DMS79 treated with DMSO at 0.1 percent for 48 hours (cell line): Measurements from ENCODE around the gene PBX4.
"Not testable (repeated sequence)": the region's sequence is repeated elsewhere in the genome, so short reads cannot be mapped to it uniquely, and the experiment has no call there.

ENCODE experiments used
- DNase-seq: peaks from one replicate; lab custom pipeline; 2025; lab: John Stamatoyannopoulos, UW

Gene PBX4, protein sequence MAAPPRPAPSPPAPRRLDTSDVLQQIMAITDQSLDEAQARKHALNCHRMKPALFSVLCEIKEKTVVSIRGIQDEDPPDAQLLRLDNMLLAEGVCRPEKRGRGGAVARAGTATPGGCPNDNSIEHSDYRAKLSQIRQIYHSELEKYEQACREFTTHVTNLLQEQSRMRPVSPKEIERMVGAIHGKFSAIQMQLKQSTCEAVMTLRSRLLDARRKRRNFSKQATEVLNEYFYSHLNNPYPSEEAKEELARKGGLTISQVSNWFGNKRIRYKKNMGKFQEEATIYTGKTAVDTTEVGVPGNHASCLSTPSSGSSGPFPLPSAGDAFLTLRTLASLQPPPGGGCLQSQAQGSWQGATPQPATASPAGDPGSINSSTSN

DNA sequence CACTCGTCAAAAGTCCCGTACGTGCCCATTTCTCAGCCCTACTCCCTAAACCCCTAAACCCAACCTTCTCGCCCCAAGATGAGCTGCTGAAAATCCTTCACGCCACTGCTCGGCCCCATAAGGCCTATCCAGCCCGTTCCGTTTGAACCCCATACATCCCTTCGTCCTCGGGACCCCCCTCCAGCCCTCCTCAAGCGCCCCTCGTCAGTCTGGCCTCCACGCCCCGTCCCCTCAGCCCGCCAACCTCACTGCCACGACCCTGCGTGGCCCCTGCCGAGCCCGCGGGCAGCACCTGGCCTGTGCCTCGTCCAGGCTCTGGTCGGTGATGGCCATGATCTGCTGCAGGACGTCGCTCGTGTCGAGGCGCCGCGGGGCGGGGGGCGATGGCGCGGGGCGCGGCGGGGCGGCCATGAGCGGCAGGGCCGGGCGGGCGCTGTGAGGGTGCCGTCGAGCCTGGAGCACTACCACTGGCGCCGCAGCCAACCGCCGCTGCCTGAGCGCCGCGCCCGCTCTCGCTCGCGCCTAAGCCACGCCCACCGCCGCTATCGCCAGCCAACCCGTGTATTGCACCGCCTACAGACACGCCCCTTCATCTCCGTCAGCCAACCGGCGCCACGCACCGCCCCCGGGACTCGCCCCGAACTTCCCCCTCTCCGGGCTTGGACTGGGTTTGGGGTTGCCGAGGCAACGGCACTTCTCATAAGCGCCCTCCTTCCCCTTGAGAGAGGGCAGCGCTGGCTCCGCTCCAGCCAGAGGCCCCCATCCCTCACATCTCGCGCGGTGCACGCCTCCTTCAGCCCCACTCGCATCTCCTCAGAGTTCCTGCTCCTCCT is at the start of gene PBX4:
Gene PBX4, minus strand, starts transcription at position 469 of the 833 bp plus-strand sequence. Its CDS starts 58 bp downstream, at position 411.
- peak; percentile 99 for DNase-seq

DNA sequence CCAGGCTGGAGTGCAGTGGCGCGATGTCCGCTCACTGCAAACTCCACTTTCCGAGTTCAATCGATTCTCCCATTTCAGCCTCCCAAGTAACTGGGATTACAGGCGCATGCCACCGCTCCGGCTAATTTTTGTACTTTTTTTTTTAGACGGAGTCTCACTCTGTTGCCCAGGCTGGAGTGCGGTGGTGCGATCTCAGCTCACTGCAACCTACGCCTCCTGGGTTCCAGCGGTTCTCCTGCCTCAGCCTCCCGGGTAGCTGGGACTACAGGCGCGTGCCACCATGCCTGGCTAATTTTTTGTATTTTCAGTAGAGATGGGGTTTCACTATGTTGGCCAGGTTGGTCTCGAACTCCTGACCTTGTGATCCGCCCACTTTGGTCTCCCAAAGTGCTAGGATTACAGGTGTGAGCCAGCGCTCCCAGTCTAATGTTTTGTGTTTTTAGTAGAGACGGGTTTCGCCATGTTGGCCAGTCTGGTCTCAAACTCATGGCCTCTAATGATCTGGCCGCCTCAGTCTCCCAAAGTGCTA is 47.0 kb upstream of the PBX4 start:
- not testable (repeated sequence) for DNase-seq

DNA sequence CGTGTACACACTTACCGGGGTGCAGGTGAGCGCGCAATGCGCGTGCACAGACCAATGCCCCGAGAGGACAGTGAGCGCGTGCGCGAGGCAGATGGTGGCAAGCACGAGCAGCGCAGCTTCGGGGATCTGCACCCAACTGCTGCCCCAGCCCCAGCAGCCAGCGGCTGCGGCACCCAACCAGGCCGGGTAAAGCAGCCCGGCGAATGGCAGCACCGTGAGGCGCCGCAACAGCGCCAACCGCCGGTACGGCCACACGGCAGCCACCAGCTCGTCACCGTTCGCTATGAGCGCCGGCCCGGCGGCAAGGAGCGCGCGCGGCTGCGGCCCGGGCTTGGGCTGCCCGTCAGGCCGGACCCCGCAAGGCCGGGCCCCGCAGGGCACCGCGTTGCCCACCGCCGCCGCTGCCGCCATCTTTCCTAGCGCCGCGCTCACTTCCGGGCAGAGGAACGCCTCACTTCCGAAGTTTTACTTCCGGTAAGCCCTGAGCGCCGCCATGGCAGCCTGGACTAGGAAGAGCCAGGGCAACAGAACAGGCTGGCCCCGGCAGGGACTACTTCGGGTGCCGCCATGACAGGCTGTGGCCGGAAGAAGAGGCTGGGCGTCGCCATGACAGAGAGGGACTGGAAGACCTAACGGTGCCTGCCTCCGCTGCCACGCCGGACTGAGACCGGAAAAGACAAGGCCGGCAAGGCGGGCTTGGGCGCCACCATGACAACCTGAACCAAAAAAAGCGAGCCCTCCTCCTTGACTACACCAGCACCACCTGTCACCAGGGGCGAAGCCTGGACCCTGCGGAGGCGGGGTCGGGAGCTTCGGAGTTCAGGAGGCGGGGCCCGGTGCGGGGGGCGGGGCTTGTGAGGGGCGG is 45.0 kb upstream of the PBX4 start, which contains the start of gene ATP13A1:
Gene ATP13A1, minus strand, starts transcription at position 421 of the 865 bp plus-strand sequence. Its CDS starts 10 bp downstream, at position 411.
- DNase-seq: peak; percentile 98

DNA sequence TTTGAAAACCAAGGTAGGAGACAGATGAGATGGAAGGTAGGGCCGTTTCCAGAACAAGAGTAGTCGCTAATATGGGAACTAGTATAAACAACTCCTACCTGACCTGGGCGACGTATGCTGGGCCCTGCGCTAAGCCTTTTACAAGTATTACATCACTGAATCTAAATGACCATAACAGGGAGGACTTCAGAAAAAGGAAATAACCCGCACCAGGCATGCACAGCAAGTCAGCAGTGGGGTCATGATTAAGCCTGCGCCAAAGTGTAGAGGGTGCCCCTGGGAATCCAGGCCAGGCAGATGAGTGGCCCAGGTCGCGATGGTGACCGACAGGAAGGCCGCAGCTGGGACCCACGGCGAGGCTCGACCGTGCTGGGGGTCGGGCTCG is 44.4 kb upstream of the PBX4 start:
- no peak for DNase-seq

DNA sequence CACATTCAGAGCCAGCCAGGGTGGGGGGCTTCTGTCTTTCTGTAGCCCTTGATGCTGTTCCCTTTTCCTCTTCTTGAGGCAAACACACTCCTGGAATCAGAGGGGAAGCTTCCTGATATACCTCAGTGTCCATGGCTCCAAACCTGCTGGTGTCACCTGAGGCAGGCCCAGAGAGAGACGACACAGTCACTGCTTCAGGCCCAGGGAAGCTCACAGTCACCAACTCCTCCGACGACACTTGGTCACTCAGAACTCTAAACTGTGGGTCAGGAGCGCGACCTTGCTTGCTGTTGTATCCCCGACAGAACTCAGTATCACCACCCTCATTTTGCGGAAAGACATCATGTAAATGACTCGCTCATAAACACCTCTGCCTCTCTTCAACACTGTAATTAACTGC is 43.9 kb upstream of the PBX4 start:
- DNase-seq: no peak

DNA sequence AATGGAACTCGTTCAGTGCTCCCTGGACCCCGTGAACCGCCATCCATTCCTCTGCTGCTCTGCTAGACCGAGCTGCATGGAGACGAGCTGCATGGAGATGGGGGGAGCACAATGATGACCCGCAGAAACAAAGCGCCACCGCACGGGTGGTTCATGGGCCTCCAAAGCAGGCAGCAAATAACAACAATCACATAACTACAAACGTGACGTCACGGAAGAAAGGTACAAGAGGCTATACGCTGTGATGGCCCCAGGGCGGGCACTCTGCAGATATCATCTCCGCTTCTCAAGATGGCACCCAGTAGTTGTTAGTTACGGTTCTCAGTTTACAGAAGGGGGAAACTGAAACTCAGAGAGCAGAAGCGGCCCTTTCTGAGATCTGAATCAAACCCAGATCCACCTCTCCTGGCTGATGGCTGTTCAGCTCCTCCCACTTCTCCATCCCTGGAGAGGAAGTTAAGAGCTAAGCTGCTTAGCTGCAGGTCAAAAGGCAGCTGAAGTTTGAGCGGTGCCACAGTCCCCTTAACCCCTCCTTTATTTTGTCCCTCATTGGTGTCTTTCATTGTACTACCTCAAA is 43.3 kb upstream of the PBX4 start:
- no peak for DNase-seq

DNA sequence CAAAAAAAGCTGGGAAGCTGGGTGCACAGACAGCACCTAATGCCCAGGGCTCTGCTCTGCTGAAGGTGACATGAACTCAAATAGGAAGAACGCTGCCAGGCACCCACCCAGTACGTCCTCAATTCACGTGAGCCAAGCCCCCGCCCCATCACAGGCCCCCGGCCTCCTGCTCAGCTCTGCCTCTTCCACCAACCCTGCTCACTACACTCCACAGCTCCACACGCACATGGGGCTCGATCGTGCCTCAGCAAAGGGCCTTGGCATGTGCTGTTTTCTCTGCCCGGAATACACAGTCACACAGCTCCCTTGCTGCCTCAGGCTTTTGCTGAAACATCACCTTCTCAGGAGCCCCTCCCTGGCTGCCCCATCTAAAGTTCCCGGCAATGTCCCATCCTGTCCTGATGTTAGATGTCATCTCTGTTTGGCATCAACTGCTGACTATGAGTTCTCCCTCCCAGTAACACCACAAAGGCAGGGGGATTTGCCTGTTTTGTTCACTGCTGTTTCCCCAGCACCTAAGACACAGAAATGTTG is 42.7 kb upstream of the PBX4 start:
- no peak for DNase-seq

DNA sequence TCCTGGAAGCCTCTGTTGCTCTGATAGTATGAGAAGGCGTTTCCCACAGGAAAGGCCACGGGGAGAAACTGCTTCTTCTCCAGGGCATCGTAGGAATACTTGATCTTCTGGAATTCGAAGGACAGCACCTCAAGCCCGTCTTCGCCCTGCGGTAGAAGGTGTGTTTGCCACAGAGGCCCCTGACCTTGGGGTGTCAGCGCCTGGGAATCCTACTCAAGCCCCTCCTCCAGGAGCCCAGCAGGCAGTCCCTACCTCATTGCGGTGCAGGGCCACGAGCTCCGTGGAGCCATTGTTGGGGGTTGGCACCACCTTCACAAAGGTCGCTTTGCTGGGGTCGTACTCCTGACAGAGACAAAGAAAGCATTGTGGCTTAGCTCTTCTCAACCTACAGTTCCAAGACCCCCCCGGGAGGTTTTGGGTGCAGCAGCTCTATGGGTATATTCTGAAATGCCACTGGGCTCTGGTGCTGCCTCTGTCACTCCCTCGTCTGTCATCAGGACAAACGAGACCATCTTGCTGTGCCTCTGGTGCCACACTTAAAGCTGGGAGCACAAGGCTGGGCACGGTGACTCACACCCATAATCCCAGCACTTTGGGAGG is 41.3 kb upstream of the PBX4 start:
- no peak for DNase-seq

DNA sequence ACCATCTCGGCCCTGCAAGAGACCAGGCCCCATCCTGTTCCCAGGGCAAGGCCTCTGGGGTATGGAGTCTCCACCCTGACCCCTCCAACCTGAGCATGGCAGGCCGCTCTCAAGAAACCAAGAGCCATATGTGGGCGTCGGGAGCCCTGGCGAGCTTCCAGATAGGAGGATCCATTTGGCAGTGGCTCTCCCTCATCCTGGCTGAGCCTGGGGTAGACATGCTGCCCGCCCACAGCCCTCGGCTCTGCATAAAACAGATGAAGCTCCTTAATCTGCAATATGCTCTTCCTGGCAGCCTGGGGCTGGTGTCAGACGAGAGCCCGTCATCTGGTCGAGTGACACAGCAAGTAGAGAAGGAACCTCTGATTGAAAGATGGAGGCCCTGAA is 38.9 kb upstream of the PBX4 start:
- DNase-seq: no peak

DNA sequence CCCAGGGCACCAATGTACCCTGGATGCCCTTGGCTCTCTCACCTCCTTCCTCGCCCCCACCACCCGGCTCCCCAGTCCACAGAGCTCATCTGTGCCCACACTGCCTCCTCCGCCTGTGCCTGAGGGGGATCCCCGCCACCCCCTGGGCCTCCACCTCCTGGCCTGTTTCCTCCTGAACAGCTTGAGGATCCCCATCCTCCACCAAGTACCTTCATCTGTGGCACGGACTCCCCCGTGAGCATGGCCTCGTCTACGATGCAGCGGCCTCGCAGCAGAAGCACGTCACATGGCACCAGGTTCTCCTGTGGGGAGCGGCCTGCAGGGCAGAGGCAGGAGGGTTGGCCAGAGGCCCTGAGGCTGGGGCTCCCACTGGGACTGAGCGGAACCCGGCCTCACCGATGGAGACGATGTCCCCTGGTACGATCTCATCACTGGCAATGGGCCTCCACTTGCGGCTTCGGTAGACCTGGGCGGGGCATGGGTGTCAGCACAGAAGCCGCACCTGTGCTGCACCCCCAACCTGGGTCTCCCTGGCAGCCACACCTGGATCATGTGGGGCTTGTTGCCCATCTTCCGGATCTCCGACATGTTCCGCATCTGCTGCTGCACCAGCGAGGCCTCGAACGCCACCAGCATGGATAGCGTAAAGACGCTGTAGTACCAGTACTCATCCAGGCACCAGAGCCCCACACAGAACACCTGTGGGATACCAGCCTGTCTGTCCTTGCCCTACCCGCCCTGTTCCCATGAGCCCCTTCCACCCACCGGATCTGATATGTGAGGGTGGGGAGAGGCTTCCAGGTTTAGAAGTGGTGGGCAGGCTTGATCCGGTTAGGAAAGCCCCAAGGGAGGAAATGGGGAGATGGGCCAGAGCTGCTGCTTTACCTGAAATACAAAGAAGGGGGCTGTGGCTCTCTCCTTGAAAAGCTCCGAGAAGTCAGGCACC is 38.2 kb upstream of the PBX4 start:
- no peak for DNase-seq

DNA sequence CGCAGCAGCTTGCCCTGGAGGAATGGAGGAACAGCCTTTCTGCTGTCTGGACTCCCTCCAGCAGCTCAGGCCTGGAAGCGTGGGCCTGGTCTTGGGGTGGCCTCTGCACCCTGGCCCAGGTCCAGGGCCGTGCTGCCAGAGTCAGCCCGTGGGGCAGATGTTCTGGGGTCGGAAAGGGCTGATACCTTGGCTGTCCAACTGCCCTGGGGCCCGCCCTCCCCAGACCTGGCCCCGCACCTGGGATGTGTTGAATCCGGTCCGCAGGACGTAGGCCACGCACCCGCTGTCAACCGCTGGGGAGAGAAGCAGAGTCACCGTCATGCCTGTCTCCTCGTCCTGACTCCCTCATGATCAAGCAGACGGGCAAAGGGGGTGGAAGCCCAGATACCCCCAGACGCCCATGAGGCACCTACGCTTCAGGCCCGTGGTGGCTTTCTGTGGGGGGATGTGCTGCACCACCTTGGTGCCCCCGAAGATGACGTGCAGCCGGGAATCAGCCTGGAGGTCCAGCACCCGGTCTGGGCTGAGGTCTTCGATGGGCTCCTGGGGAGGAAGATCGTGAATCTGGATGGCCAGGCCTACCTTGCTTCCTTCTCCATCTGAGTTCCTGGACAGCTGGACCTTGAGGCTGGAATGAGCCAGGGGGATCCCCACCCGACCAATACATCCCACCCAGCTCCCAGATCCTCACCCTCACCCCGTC is 37.3 kb upstream of the PBX4 start:
- DNase-seq: no peak

DNA sequence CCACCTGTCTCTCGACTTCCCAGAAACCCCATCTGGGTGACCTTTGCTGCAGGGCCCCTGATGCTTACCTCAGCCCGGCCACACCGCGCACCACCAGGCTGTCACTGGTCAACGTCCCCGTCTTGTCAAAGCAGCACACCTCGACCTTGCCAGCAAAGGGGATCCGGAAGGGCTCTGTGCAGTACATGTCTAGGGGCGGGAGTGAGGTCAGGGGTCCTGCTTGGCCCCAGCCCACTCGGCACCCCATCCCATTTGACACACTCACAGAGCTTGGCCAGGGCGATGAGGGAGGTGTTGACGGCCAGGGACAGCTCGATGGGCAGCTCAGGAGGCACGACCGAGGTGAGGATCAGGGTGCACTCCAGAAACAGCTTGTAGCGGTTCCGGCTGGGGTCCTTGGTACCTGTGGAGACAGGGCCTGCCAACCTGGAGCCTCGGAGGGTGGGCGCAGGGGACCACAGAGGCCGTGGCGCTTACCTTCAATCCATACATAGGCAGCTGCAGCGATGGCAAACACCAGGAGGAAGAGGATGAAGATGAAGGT is 36.6 kb upstream of the PBX4 start:
- no peak for DNase-seq

DNA sequence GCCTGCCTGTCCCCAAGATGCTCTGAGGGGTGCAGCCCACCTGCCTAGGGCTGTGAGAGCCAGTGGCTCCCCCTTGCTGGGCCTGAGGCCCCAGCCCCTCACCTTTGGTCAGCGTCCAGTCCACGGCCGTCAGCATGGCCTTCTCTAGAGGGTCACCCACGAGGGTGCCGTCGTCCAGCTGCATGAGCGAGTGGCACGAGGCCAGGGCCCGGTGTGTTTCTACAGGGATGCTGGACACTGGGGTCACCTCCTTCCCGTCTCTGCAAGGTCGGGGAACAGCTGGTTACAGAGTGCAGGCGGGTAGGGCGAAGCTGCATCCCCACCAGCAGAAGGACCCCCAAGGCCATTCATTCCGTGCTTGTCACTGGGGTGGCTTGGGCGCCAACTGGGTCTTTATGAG is 36.0 kb upstream of the PBX4 start:
- DNase-seq: no peak

DNA sequence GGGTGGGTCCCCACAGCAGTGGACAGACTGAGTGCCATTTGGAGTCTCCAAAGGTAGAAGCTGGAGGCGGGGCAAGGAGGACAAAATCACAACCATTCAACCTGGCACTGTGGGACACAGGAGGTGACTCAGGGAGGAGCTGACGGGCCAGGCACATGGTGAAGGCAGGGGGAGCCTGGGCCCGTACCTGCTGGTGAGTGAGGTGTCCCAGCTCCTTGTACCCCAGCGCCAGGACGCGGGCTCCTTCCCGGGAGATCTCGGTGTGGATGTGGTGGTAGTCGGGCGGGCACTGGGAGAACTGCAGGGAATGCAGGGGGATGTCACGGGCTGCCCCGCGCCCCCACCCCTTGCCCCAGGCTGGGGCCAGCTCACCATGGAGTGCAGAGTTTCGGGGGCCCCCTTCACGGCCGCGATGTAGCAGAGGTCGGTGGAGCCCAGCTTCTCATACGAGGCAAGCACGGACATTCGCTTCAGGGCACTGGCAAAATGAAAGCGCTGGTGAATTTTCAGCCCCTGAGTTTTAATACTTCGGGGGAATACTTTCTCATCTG is 35.2 kb upstream of the PBX4 start:
- DNase-seq: no peak

DNA sequence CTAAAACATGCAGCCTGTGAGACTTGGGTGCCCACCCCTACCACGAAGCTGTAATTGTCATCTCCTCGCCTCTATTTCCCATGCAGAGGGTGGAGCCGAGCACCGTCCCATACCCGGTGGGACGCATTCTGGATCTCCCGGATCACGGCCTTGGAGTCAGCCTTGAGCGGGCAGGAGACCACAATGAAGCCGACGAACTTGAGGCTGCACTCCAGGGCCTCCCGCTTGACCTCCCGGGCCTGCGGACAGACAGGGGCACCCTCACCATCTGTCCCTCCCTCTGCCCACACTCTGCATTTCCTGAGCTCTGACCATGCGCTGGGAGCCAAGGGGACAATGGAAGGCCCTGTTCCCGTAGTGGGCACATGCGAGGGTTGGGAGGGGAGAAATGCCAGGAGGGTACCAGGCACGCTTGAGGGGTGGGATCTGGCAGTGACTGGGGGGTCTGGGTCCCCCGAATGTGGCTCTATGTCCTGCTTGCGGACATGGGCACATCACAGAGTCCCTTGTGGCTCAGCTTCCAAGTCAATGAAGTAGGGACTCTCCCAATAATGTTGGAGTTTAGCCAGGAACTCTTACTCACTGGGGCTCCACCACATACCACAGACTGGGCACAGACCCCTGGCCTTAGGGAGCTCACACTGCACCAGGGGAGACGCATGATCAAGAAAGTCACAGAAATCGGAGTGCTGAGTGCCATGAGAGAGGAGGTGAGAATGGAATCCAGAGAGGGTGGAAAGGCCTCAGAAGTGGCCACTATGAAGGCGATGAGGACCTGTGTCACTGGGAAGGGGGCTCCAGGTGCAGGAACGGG is 34.2 kb upstream of the PBX4 start:
- DNase-seq: no peak

DNA sequence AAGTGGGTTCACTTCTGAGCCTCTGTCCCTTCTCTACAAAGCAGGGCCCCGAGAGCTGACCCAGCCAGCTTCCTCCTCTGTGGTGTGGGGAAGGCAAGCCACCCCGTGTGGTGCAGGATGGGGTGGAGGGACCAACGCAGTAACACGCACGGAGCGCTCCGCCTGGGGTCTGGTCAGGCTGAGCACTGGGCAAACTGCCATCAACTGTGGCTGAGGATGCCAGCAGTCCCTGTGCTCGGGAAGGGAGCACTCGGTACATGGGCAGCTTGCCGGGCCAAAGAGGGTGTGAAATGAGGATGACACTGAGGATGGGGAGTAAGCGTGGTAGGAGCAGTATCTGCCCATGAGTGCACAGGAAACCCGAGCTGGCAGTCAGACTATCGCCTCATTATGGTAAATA is 32.6 kb upstream of the PBX4 start:
- DNase-seq: no peak

DNA sequence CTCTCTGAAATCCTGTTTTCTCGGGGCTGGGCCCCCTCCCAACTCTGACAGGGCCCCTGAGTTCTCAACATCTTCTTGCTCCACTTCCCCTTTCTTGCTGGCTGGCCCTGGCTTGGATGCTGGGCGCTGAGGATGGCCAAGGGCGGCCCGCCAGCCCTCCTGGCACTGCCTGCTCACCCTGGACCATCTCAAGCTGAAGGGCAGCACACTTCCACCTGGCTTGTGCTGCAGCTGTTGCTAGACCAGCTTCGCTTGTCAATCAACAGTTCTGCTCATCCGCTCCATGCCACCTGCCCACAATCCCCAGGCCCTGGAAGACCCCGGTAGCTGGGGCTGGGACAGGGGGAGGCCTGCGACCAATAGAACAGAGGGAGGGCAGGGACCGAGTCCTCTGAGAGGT is 31.8 kb upstream of the PBX4 start:
- no peak for DNase-seq

DNA sequence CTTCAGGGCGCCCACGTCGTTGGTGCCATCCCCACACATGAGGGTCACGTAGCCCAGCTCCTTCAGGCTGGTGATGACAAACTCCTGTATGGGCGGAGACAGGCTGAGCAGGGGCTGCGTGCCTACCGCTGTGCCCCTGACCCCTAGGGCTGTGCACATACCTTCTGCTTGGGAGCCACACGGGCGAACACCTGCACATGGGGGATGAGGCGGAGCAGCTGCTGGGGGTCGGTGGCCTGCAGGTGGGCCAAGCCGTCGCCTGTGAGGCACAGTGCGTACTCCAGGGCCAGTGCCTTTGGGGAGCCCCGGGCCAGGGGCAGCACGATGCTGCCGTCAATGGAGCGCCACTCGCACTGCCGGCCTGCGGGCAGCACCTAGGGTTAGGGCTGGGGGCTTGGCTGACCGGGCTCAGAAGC is 31.1 kb upstream of the PBX4 start:
- no peak for DNase-seq
